ENCODE data around the gene AGAP5. TPM values are rescaled to one million over a fixed set of nuclear protein-coding genes. Genes with fewer than 3 reads are reported as not detected.
A peak's percentile ranks its signal among the peaks of the same experiment; 100 is the strongest.
"Not testable (repeated sequence)": the region's sequence is repeated elsewhere in the genome, so short reads cannot be mapped to it uniquely, and the experiment has no call there.

AGAP5 gene
- polyA plus RNA-seq, 4 donors = 4.8 to 32.9 (median 12.8) TPM

DNA sequence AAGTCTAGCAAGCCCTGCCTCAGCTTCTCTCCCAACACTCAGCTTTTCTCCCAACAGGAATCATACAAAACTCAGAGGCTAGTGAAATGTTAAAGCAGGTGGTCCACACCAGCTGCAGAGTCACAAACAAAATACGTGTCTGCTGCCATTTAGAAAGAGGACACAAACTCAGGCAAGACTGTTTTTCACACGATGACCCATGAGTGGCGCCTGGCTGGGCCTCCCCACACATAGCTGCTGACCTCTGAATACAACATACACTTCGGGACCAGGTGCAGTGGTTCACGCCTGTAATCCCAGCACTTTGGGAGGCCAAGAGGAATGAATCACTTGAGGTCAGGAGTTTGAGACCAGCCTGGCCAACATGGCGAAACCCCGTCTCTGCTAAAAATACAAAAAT, 35.2 kb downstream of the AGAP5 start:
- not testable (repeated sequence) for DNase-seq (ENCODE audit: low read depth in 4 of 4, low spot score in 3 of 4)

DNA sequence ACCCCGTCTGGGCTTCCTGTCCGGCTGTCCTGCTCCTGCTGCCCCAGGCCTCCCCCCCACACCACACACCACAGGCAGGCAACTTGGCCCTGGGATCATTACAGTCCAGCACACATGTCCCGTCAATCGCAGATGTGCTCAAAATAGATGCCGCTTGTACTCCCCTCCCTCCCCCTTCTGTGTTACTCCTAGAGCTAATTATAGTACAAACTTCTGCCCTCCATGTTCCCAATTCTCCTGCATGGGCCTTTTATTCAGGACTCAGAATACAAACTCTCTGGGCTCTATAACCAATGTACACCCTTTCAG, 42.0 kb downstream of the AGAP5 start, which contains the start of gene SYNPO2L:
Gene SYNPO2L (minus strand): TSS at position 40 of the 309 bp plus-strand sequence. CDS start 107 bp downstream, outside the sequence.
- no peak for DNase-seq (ENCODE audit: low read depth in 4 of 4, low spot score in 3 of 4)

DNA sequence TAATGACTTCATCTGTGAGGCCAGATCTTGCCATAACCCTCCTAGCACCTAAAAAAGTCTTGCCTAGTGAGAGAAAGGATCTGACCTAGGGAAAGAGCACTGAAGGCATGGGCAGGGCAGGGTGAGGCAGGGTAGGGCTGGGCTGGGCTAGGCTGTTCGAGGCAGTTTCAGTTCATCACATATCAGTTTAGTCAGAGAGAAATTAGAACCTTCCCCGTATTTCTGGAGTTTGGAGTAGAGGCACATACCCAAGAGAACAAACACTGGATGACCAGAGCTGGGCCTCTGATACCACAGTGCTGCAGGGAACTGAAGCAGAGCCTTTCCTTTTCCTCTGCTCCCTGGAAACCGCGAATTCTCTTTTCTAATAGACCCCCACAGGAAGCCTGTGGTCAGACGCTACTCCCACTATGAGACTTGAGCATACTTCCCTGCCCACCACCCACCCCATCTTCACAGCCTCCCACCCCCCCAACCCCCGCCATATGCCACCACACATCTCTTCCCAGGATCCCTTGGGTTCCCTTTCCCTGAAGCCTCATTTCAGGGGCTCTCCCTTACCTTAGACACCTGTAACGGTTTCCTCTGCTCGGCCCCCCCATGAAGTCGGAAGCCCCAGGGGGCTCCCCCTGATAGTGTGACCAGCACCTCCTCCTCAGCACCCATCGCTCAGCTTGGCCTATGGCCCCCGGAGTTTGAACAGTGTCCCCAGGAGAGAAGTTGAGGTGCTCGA, 42.5 kb downstream of the AGAP5 start:
- DNase-seq (ENCODE audit: low read depth in 4 of 4, low spot score in 3 of 4) = no peak

GRCh38 chr10:73653701-73654100, 44.2 kb downstream of the AGAP5 start:
- DNase-seq (ENCODE audit: low read depth in 4 of 4, low spot score in 3 of 4) = no peak

DNA sequence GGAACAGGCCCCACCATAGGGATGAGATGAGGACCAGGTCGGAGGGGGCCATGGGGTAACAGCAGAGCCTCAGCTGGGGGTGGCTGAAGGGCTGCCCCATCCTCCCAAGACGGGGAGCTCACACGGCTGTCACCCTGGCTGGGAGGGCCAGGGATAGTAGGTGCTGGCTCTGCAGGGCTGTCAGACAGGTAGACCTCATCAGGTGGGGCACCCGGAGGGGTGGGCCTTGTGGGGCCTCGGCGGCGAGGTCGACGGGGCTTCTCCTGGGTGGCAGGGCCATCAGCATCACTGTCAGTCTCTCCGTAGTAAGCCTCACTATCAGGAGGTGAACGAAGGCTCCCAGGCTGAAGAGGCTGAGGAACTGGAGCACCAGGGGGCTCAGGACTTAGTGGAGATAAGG, 44.7 kb downstream of the AGAP5 start:
- no peak for DNase-seq (ENCODE audit: low read depth in 4 of 4, low spot score in 3 of 4)

GRCh38 chr10:73650537-73651331, 47.2 kb downstream of the AGAP5 start:
- no peak for DNase-seq (ENCODE audit: low read depth in 4 of 4, low spot score in 3 of 4)

GRCh38 chr10:73649876-73650536, 47.9 kb downstream of the AGAP5 start:
- no peak for DNase-seq (ENCODE audit: low read depth in 4 of 4, low spot score in 3 of 4)

DNA sequence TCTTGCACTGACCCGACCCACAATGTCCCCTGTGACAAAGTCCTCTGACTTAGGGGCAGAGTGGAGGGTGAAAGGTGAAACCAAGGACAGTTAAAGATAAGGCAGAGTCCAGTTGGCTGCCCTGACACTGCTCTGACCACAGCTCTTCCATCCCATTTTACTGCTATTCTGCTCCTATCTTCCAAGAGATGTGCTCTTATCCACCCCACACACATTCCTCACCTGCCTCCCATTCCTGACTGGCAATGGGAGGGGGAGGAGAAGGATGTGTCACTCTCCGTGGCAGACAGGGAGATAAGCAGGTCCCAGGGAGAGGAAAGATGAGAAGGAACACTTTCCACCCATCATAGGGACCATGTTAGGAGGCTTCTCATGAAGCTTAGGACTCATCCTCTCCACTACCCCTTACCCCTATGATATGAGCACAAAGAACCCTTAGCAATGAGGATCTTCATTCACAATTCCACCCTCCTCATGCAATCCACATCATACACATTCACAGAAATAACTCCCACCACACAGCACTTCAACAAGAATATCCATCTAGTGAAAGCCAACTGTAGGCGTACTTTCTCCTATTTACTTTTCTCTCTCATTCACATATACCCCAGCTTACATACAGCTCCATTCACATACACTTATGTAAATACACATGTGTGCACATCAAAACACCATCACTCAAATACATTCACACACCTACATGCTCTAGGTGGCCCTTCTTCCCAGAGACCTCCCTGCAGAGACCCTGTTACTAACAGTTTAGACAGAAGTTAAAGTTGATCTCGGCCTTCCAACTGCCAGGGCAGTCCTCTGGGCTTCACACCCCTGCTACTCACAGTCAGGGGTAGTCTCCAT, 48.7 kb downstream of the AGAP5 start:
- DNase-seq (ENCODE audit: low read depth in 4 of 4, low spot score in 3 of 4) = no peak

- DNase-seq (ENCODE audit: low read depth in 4 of 4, low spot score in 3 of 4) = no peak
Measured at GRCh38 chr10:73647875-73648651, 49.8 kb downstream of the AGAP5 start.

DNA sequence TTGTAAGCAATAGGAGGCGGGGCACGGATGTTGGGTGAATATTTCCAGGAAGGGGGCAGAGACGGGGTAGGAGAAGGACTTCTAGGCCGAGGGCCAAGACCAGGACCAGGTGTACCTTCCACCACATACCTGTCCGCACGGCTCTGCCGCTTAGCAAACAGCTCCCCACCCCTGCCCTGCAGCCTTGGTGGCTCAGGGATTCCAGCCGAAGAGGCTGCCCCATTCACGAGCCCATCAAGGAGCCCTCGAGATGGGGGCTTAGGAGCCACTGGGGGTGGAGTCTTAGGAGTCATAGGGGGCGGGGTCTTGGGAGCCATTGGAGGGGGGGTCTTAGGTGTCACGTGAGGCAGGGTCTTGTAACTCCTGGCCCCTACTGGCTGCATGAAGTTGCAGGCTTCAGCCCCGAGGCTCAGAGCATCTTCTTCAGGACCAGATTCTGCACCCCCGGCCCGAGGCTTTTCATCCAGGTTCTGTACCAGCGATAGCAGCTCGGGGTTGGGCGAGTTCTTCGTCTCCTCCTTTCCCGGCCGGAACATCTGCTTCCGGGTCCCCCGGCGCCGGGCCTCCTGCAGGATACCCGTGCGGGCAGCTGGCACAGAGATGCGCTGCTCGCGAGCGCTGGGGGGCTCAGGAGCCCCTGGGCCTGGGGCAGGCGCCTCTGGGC, 50.6 kb downstream of the AGAP5 start:
- peak in 2 of 4 donors; percentile 59 to 62 for DNase-seq (ENCODE audit: low read depth in 4 of 4, low spot score in 3 of 4)

- DNase-seq (ENCODE audit: low read depth in 4 of 4, low spot score in 3 of 4) = no peak
Measured at GRCh38 chr10:73646598-73647041, 51.3 kb downstream of the AGAP5 start.

DNA sequence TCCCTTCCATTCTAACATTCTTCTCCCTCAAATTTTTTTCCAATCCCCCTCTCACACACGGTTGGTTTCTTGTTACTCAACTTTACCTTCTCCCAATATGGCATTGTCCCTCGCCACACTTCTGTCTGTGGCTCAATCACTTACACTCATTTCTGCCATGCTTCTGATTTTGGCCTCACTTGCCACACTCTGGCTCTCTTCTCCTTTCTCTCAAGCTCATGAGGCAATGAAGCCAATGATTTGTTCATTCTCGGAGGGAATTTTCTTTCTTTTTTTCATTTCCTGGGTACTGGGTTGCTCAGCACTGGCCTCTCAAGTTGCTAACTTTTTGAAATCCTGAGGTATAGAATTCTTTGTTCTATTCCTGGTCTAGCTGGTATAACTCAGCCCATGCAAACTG, 52.7 kb downstream of the AGAP5 start:
- DNase-seq (ENCODE audit: low read depth in 4 of 4, low spot score in 3 of 4) = no peak

GRCh38 chr10:73644767-73645166, 53.1 kb downstream of the AGAP5 start:
- no peak for DNase-seq (ENCODE audit: low read depth in 4 of 4, low spot score in 3 of 4)

DNA sequence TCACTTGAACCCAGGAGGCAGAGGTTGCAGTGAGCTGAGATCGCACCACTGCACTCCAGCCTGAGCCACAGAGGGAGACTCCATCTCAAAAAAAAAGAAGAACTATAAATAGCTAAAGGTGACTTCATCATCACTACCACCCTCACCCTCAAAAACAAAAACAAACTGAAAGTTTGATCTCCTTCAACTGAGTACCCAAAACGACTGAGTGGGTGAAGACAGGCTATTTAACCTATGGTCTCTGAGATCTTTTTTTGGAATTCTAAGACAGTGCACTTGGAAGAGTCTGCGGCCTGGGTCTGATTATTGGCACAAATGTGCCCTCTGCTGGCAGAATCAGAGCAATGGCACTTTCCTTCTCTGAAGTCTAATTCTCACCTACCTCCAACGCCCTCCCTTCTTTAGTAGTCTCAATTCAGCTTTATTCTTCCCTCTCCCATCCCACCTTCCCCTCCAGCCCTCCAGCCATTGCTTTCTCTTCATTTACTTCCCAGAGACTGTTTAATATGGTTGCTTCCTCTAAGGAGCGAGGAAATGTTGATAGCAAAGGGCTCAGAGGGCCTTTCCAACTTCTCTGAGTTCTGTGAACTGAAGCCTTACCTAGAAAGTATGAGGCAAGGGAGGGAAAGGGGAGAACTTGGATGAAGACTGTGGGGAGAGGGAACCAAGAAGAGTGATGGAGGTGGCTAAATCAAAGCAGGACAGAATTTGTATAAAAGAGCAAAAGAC, 53.7 kb downstream of the AGAP5 start:
- peak in 1 of 4 donors; percentile 46 for DNase-seq (ENCODE audit: low read depth in 4 of 4, low spot score in 3 of 4)

- DNase-seq (ENCODE audit: low read depth in 4 of 4, low spot score in 3 of 4) = no peak
Measured at GRCh38 chr10:73643362-73643761, 54.5 kb downstream of the AGAP5 start.

GRCh38 chr10:73641328-73642060, 56.4 kb downstream of the AGAP5 start, which contains the start of gene MYOZ1:
MYOZ1 (minus strand) TSS chr10:73641474; CDS start chr10:73640017, 1,457 bp downstream.
- DNase-seq (ENCODE audit: low read depth in 4 of 4, low spot score in 3 of 4) = no peak

DNA sequence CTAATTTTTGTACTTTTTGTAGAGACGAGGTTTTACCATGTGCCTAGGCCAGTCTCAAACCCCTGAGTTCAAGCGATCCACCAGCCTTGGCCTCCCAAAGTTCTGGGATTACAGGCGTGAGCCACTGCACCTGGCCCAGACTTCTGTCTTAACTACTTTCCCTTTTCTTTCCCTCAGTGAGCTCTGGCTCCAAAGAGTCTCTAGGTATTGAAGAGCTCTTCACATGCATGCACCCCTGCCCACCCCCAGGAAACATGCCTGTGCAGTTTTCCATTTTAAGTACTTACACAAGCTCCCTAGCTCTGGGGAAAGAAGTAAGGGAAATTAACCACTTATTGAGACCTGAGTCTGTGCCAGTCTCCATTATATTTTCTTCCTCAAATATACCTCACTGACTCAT, 58.6 kb downstream of the AGAP5 start:
- DNase-seq (ENCODE audit: low read depth in 4 of 4, low spot score in 3 of 4) = no peak

- DNase-seq (ENCODE audit: low read depth in 4 of 4, low spot score in 3 of 4) = no peak
Measured at GRCh38 chr10:73635781-73636180, 62.1 kb downstream of the AGAP5 start.
